Activated T-cell treated with anti-CD3 and anti-CD28 coated beads for 24 hours (primary cell): Measurements from ENCODE around the gene HHIPL2.
"Not testable (repeated sequence)": the region's sequence is repeated elsewhere in the genome, so short reads cannot be mapped to it uniquely, and the experiment has no call there.

Experiments used
- DNase-seq: peaks from one replicate; pipeline ENCODE4 v3.0.0-alpha.2; 2020; ENCODE audit warnings: low read depth

Gene HHIPL2

DNA sequence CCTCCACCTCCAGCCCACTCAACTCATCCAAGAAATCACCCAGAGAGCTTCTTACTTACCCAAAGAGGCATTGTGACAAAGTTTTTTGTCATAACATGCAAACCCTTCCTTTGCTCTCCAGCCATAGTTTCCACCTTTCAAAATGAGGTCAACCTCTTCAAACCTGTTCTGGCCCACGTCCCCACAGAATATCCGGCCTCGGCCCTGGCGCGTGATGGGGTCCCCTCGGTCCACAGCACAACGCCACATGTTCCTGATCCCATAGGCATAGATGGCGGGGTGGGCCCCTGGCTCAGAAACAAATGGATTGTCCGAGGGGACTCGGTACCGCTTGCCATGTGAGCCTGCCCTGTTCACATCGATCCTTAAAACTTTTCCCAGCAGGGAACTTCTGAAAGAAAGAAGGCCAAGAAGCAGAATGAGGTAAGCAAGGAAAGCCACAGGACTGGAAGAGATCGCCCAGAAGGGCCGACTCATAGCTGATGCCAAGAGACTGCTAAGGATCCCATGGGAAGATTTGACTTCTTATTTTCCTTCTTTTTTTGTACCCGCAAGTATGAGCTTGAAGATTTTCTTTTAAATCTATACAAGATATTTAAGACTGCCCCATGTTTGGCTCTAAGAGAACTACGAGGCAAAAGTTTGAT, 7.8 kb downstream of the HHIPL2 start:
- DNase-seq, result no peak

DNA sequence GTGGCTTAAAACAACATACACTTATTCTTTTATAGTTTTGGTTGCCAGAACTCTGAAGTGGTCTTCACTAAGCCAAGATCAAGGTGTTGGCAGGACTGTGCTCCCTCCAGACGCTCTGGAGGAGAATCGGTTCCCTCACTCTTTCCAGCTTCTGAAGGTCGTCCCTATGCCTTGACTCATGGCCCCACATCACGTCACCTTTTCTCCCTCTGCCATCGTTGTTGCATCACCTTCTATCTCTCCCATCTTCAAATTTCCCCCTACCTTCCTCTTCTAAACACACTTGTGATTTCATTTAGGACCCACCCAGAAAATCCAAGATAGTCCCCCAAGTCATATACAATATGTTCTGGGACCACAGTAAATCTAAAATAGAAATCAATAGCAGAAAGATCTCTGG, 12.4 kb downstream of the HHIPL2 start:
- no peak for DNase-seq

- DNase-seq, result no peak
Observed at GRCh38 chr1:222530852-222531251, 17.1 kb downstream of the HHIPL2 start.

GRCh38 chr1:222529916-222530315, 18.0 kb downstream of the HHIPL2 start:
- DNase-seq, result no peak

DNA sequence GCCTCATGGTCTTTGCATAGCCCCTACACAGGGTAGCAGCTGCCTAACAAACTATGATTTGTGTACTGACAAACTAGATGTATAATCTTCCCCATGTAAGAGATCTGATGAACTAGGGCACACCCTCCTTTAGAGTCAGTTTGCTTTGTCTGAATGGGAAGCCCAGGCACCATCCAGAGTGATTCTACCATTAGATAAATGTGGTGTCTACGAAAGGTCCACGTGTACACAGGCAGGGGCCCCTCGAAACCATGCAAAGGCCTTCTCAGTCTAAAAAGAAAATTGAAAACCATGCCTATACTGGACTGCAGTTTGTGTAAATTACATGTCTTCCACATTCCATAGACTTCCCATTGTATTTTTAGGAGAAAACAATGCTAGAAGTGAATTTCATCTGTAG, 18.7 kb downstream of the HHIPL2 start:
- no peak for DNase-seq

DNA sequence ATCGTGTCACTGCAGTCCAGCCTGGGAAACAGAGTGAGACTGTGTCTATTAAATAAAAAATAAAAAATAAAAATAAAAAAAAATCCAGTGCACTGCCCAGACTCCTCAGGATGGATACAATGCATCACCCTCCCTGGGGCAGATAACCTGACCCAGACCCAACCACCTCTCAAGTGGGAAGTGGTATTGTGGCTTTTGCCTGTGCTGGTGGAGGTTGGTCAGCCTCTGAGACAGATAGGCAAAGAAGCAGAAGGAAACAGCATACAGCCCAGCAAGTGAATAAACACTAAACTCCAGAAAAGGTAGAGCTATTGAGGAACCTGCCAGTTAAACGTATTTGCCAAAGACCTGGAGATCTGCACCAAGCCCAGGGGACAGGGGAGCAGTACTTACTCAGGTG, 22.0 kb downstream of the HHIPL2 start:
- no peak for DNase-seq

- DNase-seq, result no peak
Observed at GRCh38 chr1:222523852-222524251, 24.1 kb downstream of the HHIPL2 start.

DNA sequence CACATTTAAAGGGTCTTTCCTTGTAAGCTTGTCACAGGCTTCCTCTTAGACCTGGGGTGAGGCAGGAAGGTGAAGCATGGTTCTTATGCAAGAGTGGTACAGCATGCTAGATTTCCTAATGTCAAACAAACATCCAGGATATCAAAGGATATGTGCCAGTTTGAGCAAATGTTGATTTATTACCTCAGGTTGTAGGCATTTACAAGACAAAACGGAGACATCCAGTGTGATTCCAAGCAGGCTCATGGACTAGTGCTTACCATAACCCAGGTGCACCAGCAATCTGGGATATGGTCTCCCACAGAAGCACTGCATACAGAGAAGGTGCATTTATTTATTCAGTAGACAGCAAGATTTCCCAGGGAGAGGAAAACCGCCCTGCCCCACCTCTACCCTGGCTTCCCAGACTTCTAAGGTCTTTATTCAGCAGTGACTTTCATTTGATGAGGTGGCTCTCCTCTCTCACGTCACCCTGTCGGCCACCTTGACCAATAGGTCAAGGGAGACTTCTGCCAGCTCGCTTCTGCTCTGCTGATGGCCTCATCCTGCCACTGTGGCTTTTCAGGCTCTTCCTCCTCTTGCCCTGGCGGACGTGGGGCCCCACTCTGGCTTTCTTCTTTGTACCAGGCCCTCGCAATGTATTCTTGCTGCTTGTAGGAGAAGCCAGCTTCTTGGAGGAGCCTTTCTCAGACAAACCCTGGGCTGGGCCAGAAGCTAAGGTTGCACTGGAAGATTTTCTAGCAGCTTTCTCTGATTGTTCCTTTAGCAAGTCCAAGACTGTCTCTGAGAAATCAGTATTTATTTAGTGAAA, 25.6 kb downstream of the HHIPL2 start:
- DNase-seq, result no peak

DNA sequence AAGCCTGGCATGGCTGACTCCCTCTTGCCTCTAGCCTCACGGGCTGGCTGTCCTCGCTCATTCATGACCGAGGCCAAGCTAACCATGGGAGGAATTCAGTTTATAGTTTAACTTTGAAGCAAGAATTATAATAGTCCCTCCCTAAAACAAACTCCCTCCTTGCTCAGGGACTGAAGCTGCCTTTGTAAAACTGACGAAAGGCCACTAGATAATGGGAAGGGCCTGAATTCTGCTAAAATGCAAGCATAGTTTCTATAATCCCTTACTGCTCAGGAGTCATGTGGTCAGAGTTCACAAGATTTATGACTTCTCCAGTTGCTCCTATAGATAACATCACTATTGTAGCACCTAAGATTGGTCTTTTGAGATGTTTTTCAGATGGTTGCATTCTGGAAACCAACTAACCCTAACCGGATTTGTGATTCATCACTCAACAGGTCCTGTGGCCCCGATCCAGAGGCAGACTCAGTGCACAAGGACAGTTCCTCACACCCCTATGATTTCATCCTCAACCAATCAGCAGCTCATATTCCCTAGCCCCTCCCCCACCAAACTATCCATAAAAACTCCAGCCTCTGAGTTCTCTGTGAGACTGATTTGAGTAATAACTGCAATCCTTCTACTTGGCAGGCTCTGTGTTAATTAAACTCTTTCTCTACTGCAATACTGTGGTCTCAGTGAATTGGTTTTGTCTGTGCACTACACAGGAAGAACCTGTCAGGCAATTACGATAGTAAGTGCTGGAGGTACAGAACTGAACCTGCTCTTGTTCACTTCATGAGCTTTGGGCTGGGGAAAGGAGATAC, 26.4 kb downstream of the HHIPL2 start:
- no peak for DNase-seq

GRCh38 chr1:222489496-222489895, 58.4 kb downstream of the HHIPL2 start:
- DNase-seq, result not testable (repeated sequence)

- not testable (repeated sequence) for DNase-seq
Observed at GRCh38 chr1:222487774-222488173, 60.1 kb downstream of the HHIPL2 start.

GRCh38 chr1:222484005-222484404, 63.9 kb downstream of the HHIPL2 start:
- not testable (repeated sequence) for DNase-seq

DNA sequence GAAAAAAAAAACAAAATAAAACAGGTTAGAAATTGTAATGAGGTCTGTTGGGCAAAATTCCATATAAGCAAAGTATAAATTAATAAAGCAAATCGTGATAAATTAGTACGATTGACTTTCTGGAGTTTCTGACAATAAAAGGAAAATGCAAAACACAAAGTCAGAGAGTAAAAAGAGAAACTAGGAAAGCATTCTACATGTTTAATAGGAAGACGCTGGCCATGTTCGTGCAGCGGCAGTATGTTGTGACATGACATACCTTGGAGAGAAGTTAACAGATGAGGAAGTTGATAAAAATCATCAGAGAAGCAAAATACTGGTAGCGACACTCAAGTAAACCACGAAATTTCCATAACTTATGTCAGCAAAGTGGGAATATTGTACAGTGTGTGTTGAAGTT, 68.3 kb downstream of the HHIPL2 start:
- DNase-seq, result not testable (repeated sequence)

- not testable (repeated sequence) for DNase-seq
Observed at GRCh38 chr1:222476436-222476835, 71.5 kb downstream of the HHIPL2 start.

- DNase-seq, result not testable (repeated sequence)
Observed at GRCh38 chr1:222473717-222474116, 74.2 kb downstream of the HHIPL2 start.

DNA sequence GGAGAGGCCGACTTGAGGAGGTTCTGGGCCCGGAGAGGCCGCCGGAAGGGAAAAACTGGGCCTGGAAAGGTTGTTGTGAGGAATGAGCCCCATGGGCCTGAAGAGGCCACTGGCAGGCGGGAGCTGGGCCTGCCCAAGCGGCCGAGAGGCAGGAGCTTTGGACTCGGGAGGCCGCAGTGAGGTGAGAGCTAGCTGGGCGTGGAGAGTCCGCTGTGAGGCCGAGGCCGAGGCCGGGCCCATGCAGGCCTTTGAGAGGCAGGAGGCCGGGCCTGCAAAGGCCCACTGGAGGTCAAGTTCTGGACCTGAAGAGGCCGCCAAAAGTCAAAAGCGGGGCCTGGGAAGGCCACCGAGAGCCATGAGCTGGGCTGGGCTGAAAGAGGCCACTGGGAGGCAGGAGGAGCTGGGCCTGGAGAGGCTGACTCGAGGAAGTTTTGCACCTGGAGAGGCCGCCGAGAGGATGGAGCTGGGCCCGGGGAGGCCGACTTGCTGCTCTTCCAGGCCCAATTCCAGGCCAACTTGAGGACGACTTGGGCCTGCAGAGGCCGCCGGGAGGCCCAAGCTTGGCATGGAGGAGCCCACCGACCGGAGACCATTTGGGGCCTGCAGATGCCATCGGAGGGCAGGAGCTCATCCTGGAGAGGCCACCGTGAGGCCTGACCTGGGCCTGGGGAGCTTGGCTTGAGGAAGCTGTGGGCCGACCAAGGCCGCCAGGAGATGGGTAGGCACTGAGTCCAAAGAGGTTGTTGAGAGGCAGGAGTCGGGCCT, 74.9 kb downstream of the HHIPL2 start:
- not testable (repeated sequence) for DNase-seq
